ENCODE results near the gene BRSK2.

GRCh38 chr11:1446623-1447022 is 56.9 kb downstream of the BRSK2 start:
- no peak for TF ChIP-seq CTCF (IDR thresholded peaks at IDR 0.05; ENCODE audit: low read length)
- TF ChIP-seq EZH2 (optimal IDR thresholded peaks at IDR 0.05; ENCODE audit: low read depth, low read length), result no peak
